Measurements from ENCODE around the gene IGSF3.

IGSF3 gene

GRCh38 chr1:116553386-116554115 is 114.0 kb downstream of the IGSF3 start:
- Mint-ChIP-seq H3K4me3 (peak overlapping the region; percentile 4), H3K9me3 (no peaks in the 10 kb centered on the region), H3K27ac (no peak overlapping the region), H3K4me1 (peaks cover 64% of the 10 kb centered on the region), H3K27me3 (no peaks in the 10 kb centered on the region), H3K36me3 (ENCODE audit: low read depth) (peaks cover 27% of the 10 kb centered on the region)
- ATAC-seq (no peak), DNase-seq (no peak)

- ATAC-seq, result peak; percentile 65
- DNase-seq, result no peak
- H3K27ac Mint-ChIP-seq, result peak overlapping the region; percentile 91
- H3K9me3 Mint-ChIP-seq, result no peaks in the 10 kb centered on the region
- H3K27me3 Mint-ChIP-seq, result no peaks in the 10 kb centered on the region
- peak overlapping the region; percentile 69 for H3K4me3 Mint-ChIP-seq
- peaks cover 40% of the 10 kb centered on the region for H3K36me3 Mint-ChIP-seq (ENCODE audit: low read depth)
- peaks cover 53% of the 10 kb centered on the region for H3K4me1 Mint-ChIP-seq
Observed at GRCh38 chr1:116546354-116546977, 121.1 kb downstream of the IGSF3 start.

DNA sequence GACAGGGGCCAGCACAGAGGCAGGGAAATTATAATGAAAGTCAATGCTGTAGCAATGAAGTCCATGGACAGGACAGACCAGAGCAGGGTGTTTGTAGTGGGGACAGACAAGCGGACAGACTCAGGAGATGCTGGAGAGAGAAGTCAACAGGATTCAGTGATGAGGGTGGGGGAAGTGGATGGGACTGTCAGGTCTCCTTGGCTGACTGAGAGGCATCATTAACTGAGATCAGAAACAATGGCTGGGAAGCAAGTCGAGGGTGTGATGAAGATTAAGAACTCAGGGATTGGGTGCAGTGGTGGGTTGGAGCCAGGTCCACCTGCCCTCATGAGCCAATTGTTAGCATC is 122.2 kb downstream of the IGSF3 start:
- peaks cover 46% of the 10 kb centered on the region for H3K36me3 Mint-ChIP-seq (ENCODE audit: low read depth)
- no peaks in the 10 kb centered on the region for H3K27me3 Mint-ChIP-seq
- peaks cover 49% of the 10 kb centered on the region for H3K4me1 Mint-ChIP-seq
- peak overlapping the region; percentile 69 for H3K4me3 Mint-ChIP-seq
- no peaks in the 10 kb centered on the region for H3K9me3 Mint-ChIP-seq
- no peak for ATAC-seq
- no peak for DNase-seq
- H3K27ac Mint-ChIP-seq, result peak overlapping the region; percentile 91

DNA sequence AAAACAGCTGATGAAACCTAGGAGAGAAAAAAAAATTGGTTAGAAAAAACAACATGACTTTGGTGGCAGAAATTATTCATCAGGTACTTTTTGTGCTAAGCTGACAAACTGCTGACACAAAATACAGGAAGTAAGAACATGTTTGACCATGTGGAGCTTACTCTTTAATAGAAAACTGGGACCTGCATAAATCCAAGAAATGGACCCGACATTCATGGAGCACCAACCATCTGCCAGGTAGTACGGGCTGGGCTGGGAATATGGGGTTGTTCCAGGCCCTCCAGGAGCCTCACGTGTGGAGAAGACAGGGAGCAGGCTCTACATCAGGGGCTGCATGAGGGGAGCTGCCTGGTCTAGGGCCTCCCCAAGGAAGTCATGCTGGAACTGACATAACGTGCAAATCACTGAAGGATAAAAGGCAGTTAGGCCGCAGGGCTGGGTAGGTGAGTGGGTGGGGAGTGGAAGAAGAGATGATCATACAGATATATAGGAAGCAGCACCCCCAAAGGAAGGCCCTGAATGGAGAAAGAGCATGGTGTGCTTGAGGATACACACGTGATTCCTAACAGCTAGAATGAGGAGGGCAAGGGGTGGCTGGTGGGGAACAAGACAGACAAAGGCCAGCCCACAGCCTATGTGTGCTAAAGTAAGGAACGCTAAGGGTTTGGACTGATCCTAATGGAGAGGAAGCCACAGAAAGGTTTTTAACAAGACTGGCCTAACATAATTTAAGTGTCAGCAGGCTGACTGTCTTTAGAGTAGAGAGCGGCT is 122.8 kb downstream of the IGSF3 start:
- H3K9me3 Mint-ChIP-seq, result no peaks in the 10 kb centered on the region
- DNase-seq (peak; percentile 23), ATAC-seq (peak; percentile 59)
- H3K4me1 Mint-ChIP-seq, result peaks cover 53% of the 10 kb centered on the region
- H3K4me3 Mint-ChIP-seq, result peak overlapping the region; percentile 69
- no peaks in the 10 kb centered on the region for H3K27me3 Mint-ChIP-seq
- H3K27ac Mint-ChIP-seq, result peak overlapping the region; percentile 91
- peaks cover 50% of the 10 kb centered on the region for H3K36me3 Mint-ChIP-seq (ENCODE audit: low read depth)

DNA sequence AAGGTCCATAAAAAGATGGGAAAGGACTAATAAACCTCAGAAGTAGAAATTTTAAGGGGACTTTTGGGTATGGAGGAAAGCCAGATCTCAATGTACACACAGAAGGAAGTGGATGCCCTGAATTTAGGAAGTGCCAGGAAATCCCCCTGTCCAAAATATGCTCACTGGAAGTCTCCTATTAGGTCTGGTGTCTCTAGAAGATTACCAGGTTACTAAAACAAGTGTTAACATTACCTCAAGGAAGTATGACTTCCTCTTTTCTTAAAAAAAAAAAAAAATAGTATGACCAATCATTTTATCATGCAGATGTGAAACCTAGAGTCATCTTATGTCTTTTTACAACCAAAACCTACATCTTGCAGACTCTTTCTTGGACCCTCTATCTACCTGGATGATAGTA is 127.4 kb downstream of the IGSF3 start:
- DNase-seq (no peak), ATAC-seq (no peak)
- peaks cover 64% of the 10 kb centered on the region for H3K4me1 Mint-ChIP-seq
- peak overlapping the region; percentile 33 for H3K27ac Mint-ChIP-seq
- H3K27me3 Mint-ChIP-seq, result no peaks in the 10 kb centered on the region
- no peaks in the 10 kb centered on the region for H3K9me3 Mint-ChIP-seq
- no peak overlapping the region for H3K4me3 Mint-ChIP-seq
- H3K36me3 Mint-ChIP-seq (ENCODE audit: low read depth), result peaks cover 70% of the 10 kb centered on the region

DNA sequence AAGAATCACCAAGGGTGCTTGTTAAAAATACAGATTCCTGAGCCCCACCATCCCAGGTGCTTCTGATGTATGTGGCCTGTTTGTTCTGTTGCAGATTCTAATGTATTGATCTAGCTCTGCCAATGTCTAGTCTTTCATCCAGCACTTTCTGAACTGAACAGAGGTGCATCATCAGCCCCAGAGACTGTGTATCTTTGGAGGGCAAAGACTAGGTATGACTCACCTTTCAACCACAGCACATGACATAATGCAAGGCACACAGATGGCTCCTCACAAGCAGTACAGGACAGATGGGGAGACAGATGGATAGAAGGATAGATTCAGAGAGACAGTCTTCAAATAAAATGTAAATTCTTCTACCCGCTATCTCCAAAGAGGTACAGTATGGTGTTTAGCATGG is 129.0 kb downstream of the IGSF3 start:
- peaks cover 51% of the 10 kb centered on the region for H3K4me1 Mint-ChIP-seq
- H3K4me3 Mint-ChIP-seq, result peak overlapping the region; percentile 8
- peak; percentile 98 for ATAC-seq
- peak overlapping the region; percentile 64 for H3K27ac Mint-ChIP-seq
- no peaks in the 10 kb centered on the region for H3K27me3 Mint-ChIP-seq
- no peaks in the 10 kb centered on the region for H3K9me3 Mint-ChIP-seq
- peaks cover 68% of the 10 kb centered on the region for H3K36me3 Mint-ChIP-seq (ENCODE audit: low read depth)
- no peak for DNase-seq

GRCh38 chr1:116537898-116538297 is 129.6 kb downstream of the IGSF3 start:
- no peaks in the 10 kb centered on the region for H3K9me3 Mint-ChIP-seq
- H3K4me3 Mint-ChIP-seq, result no peak overlapping the region
- DNase-seq, result no peak
- no peaks in the 10 kb centered on the region for H3K27me3 Mint-ChIP-seq
- H3K27ac Mint-ChIP-seq, result peak overlapping the region; percentile 27
- ATAC-seq, result no peak
- peaks cover 68% of the 10 kb centered on the region for H3K36me3 Mint-ChIP-seq (ENCODE audit: low read depth)
- H3K4me1 Mint-ChIP-seq, result peaks cover 46% of the 10 kb centered on the region

DNA sequence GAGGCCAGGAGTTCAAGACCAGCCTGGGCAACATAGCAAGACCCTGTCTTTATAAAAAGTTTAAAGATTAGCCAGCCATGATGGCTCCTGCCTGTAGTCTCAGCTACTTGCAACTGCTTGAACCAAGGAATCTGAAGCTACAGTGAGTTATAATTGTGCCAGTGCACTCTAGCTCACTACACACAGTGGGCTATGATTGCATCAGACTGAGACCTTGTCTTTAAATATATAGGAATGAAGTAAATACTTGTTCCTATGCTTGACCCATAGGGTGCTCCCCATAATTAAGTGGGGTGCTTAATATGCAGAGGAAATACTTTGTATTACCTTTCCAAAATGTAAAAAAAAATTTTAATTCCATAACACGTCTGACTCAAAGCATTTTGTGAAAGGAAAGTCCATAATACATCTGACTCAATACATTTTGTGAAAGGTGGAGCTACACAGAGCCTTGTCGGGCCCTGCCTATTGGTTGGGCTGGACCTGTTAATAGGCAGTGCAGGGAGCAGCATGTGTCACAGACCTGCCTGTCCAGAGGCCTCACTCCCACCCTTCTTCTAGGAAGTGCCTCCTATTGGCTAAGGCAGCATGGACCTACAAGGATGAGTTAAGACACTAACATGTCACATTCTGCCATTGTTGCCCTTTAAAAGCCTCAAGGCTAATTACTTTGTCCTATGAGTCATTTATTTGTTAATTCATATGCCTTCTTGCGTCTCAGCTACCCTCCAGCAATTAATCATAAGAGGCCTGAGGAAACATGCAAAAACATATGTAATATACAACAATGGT is 130.3 kb downstream of the IGSF3 start:
- H3K27ac Mint-ChIP-seq, result no peak overlapping the region
- H3K4me1 Mint-ChIP-seq, result peaks cover 44% of the 10 kb centered on the region
- H3K9me3 Mint-ChIP-seq, result no peaks in the 10 kb centered on the region
- H3K4me3 Mint-ChIP-seq, result no peak overlapping the region
- DNase-seq (no peak), ATAC-seq (peak; percentile 67)
- peaks cover 65% of the 10 kb centered on the region for H3K36me3 Mint-ChIP-seq (ENCODE audit: low read depth)
- H3K27me3 Mint-ChIP-seq, result no peaks in the 10 kb centered on the region

DNA sequence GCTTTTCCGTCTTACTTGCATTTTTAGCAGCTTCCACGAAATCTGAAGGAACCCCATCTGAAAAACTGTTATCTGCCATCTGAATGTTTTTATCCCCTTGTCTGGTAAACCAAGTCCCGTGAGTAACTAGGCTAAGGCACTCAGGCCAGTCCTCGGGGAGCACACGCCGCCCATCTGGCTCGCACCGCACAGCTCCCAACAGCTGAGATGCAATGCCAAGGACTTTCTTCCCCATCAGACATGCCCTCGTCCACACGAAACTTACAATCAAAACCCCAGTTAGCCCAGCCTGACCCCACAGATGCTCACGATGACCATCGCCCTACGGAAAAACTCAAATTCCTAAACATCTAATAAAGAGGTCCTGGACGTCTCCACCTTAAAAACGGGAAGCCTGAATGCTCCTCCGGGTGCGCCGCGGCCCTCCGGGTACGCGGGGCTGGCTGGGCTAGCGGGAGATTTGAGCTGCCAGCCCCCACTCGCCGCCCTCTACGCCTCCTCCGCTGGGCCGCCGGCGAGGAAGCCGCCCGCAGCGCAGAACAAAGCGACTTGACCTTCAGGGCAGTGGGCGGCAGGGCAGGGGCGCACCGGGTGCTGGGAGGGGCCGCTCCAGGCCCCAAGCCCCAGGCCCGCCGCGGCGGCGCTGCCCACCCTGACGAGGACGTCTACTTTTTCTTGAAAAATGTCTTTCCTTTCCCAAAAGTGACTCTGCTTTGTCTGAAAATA is 133.4 kb downstream of the IGSF3 start:
- Mint-ChIP-seq H3K9me3 (no peaks in the 10 kb centered on the region), H3K4me1 (peaks cover 26% of the 10 kb centered on the region), H3K27me3 (no peaks in the 10 kb centered on the region), H3K36me3 (ENCODE audit: low read depth) (peaks cover 51% of the 10 kb centered on the region), H3K4me3 (no peak overlapping the region), H3K27ac (no peak overlapping the region)
- no peak for ATAC-seq
- DNase-seq, result no peak

- Mint-ChIP-seq H3K27ac (no peak overlapping the region), H3K4me1 (peaks cover 18% of the 10 kb centered on the region), H3K4me3 (no peak overlapping the region), H3K27me3 (no peaks in the 10 kb centered on the region), H3K36me3 (ENCODE audit: low read depth) (peaks cover 47% of the 10 kb centered on the region), H3K9me3 (peaks cover 4% of the 10 kb centered on the region)
- ATAC-seq (no peak), DNase-seq (no peak)
Observed at GRCh38 chr1:116533429-116533820, 134.1 kb downstream of the IGSF3 start.

GRCh38 chr1:116532671-116533428 is 134.7 kb downstream of the IGSF3 start:
- H3K27me3 Mint-ChIP-seq, result no peaks in the 10 kb centered on the region
- H3K4me3 Mint-ChIP-seq, result no peak overlapping the region
- peaks cover 12% of the 10 kb centered on the region for H3K4me1 Mint-ChIP-seq
- ATAC-seq (no peak), DNase-seq (no peak)
- H3K36me3 Mint-ChIP-seq (ENCODE audit: low read depth), result peaks cover 48% of the 10 kb centered on the region
- H3K9me3 Mint-ChIP-seq, result peaks cover 8% of the 10 kb centered on the region
- H3K27ac Mint-ChIP-seq, result no peak overlapping the region

DNA sequence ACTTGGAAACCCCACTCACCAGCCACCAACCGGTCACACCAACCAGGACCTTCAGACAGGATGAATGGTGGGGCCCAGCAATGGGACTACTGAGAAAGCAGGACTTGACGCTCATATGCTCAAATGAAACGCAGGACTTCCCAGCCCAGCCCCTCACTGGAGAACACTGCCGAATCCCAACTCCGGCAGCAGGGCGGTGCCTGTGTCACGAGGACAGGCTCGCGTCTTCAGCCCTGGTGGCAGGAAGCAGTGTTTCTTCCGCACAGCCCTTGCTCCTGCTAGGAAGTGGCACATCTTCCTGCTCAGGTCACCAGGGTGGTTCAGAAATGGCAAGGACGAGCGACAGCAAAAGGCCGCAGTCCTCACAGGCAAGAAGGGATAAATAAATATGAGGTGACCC is 135.6 kb downstream of the IGSF3 start:
- Mint-ChIP-seq H3K9me3 (peaks cover 8% of the 10 kb centered on the region), H3K27me3 (no peaks in the 10 kb centered on the region), H3K4me3 (no peak overlapping the region), H3K36me3 (ENCODE audit: low read depth) (peaks cover 56% of the 10 kb centered on the region), H3K27ac (no peak overlapping the region), H3K4me1 (peaks cover 6% of the 10 kb centered on the region)
- ATAC-seq (no peak), DNase-seq (no peak)

DNA sequence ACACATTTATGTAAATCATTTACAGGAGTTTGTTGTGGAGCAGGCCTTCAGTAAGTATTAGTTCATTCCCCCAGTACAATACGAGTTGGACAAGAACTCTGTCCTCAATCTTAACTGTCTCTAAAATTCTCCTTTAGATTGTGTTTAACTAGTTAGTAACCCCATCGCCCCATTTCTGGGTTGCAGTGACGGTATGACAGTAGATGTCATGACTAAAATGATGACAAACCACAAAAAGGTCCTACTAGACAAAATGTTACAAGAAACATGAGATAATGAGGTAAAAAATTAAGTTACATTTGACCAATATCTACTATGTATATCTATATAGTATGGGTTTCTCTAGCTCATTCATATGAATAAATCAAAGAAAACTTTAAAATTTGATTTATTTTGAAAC is 137.9 kb downstream of the IGSF3 start:
- H3K27me3 Mint-ChIP-seq, result no peaks in the 10 kb centered on the region
- no peak for DNase-seq
- ATAC-seq, result no peak
- no peaks in the 10 kb centered on the region for H3K4me1 Mint-ChIP-seq
- peaks cover 16% of the 10 kb centered on the region for H3K9me3 Mint-ChIP-seq
- H3K4me3 Mint-ChIP-seq, result no peak overlapping the region
- H3K27ac Mint-ChIP-seq, result no peak overlapping the region
- H3K36me3 Mint-ChIP-seq (ENCODE audit: low read depth), result peaks cover 51% of the 10 kb centered on the region

Measured in activated naive CD8-positive, alpha-beta T cell treated with anti-CD3 and anti-CD28 coated beads, Interleukin-2, amount 50 U/mL, for 24 hours (primary cell).